GM21576 (cell line): ENCODE results near the gene MICOS13.

Experiments
- ATAC-seq: cut with Tn5 transposase; IDR thresholded peaks from one replicate; pipeline ENCODE4 v1.9.1; 2021; ENCODE audit warnings: mild to moderate bottlenecking, moderate library complexity; ENCODE audit not compliant: unreplicated experiment

Gene MICOS13, protein sequence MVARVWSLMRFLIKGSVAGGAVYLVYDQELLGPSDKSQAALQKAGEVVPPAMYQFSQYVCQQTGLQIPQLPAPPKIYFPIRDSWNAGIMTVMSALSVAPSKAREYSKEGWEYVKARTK

GRCh38 chr19:5680437-5681368 lies at the start of gene MICOS13, which contains the start of gene HSD11B1L:
Gene MICOS13 (minus strand): TSS chr19:5680516. CDS start chr19:5680486, 30 bp downstream.
Gene HSD11B1L (plus strand): TSS chr19:5681027. CDS start chr19:5684833, 3,806 bp downstream.
- peak; percentile 84 for ATAC-seq

DNA sequence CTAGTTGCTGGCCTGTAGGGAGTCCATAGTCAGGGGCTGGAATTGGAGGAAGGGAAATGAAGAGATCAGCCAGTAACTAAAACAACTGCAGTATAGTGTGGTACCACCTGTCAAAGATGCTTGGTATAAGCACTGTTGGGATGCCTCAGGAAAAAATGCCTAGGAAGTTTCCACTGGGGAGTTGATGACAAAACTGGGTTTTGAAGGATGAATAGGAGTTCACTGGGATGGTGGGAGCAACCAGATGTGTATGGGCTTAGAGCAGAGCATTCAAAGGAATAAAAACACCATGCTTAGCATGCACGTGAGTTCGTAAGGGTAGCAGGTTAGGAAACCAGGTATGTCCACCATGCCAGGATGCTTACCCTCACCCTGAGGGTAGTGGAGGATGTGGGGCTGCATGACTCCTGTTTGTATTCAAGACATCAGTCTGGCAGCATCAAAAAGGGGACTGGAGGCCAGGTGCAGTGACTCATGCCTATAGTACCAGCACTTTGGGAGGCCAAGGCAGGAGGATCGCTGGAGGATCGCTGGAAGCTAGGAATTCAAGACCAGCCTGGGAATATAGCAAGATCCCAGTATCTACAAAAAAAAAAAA lies 47.2 kb upstream of the MICOS13 start:
- ATAC-seq = no peak

DNA sequence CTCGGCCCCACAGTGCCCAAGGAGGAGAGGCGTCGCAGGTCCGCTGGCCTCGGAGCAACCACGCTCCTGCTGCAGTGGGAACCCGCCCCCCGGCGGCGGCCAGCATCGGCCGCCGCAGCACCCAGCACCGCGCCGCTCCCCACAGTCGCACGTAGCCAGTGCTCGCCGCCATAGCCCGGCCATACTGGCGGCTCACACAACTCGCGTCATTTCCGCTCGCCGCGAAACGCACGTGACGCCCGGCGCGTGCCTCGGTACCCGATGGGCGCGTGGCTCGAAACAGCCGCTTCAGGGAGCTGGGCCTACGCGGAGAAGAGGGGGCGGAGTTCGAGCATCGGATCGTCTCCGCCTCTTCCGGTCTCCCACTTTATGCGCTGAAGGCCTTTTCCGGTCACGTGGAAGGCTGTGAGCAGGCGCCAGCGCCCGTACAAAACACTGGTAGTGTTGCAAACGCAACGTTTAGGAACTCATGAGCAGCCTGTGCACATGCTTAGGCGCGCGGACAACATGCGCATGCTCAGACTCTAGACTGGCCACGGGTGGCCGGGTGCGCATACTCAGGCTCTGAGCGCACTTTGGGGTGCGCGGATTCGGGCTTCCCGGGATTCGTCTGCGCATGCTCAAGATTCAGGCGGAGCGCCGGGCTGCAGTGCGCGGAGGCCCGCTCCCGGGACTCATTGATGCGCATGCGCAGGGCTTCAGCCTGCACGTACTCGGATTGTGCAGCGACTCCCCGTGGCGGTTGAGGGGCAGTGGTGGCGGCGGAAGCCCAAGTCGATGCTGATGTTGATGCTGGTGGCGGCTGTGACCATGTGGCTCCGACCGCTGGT lies 39.9 kb upstream of the MICOS13 start, which contains the start of the genes CATSPERD and LONP1:
TSS of gene CATSPERD (plus strand) at position 677 of the 830 bp plus-strand sequence. CDS start at position 778, 101 bp downstream.
TSS of gene LONP1 (minus strand) at position 186 of the 830 bp plus-strand sequence. CDS start at position 172, 14 bp downstream.
- peak; percentile 75 for ATAC-seq

GRCh38 chr19:5719274-5719960 lies 39.1 kb upstream of the MICOS13 start:
- ATAC-seq = no peak

GRCh38 chr19:5718579-5719273 lies 38.4 kb upstream of the MICOS13 start:
- no peak for ATAC-seq

DNA sequence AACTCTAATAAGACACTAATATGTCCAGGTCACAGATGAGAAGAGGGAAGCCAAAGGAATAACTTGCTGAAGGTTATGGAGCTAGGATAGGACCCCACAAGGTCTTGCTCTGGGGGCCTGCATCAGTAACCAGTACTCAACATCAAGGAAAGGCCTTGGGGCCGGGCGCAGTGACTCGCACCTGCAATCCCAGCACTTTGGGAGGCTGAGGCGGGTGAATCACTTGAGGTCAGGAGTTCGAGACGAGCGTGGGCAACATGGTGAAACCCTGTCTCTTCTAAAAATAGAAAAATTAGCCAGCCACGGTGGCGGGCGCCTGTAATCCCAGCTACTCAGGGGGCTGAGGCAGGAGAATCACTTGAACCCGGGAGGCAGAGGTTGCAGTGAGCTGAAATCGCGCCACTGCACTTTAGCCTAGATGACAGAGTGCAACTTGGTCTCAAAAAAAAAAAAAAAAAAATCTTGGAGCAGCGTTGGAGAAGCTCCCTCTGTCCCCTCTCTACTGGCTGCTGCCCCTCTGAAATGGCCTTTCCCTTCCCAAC lies 37.8 kb upstream of the MICOS13 start:
- no peak for ATAC-seq

DNA sequence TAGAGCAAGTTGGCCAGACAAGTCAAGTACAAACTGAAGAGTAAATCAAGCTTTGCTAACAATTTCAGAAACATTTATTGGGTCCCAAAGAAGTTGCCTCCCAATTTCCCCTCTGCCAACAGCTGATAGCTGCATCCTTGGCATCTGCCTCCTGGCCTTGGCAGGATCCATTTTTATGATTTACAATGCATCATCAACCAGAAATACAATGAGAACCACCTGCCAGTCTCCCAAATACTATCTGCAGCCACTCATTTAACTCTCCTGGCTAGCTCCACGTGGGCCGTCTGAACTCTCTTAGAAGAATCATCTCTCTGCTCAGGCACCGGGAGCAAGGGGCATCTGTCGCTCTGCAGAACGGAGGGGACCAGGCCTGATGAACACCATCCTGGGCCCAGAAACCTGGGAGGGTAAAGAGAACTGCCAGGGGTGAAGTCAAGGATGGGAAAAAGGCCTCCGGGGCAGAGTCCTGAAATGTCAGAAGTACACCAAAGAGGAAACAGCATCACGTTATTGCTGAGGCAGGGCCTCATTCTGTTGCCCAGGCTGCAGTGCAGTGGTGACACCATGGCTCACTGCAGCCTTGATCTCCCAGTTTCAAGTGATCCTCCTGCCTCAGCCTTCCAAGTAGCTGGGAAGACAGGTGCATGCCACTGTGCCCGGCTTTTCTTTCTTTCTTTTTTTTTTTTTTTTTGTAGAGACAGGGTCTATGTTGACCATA lies 37.1 kb upstream of the MICOS13 start:
- no peak for ATAC-seq

GRCh38 chr19:5714816-5715215 lies 34.5 kb upstream of the MICOS13 start:
- ATAC-seq = no peak

DNA sequence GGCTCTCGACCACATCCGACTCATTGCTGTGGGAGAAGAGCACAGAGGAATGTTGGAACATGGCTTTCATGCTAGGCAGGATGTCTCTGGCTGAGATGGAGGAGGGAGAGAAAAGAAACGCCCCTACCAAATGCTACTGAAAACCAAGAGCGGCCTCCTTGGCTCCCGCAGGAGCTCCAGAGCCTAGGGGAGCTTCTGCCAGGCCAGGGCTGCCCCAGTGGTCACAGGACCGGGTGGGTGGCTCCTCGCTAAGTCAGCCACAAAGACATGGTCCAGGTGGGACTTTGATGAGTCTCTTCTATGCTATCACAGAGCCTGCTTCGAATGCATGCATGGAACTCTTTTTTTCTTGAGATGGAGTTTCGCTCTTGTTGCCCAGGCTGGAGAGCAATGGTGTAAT lies 32.9 kb upstream of the MICOS13 start:
- no peak for ATAC-seq

- ATAC-seq = no peak
Observed at GRCh38 chr19:5711713-5712161, 31.4 kb upstream of the MICOS13 start.

GRCh38 chr19:5711025-5711424 lies 30.7 kb upstream of the MICOS13 start:
- no peak for ATAC-seq

- no peak for ATAC-seq
Observed at GRCh38 chr19:5707576-5708575, 27.6 kb upstream of the MICOS13 start.

DNA sequence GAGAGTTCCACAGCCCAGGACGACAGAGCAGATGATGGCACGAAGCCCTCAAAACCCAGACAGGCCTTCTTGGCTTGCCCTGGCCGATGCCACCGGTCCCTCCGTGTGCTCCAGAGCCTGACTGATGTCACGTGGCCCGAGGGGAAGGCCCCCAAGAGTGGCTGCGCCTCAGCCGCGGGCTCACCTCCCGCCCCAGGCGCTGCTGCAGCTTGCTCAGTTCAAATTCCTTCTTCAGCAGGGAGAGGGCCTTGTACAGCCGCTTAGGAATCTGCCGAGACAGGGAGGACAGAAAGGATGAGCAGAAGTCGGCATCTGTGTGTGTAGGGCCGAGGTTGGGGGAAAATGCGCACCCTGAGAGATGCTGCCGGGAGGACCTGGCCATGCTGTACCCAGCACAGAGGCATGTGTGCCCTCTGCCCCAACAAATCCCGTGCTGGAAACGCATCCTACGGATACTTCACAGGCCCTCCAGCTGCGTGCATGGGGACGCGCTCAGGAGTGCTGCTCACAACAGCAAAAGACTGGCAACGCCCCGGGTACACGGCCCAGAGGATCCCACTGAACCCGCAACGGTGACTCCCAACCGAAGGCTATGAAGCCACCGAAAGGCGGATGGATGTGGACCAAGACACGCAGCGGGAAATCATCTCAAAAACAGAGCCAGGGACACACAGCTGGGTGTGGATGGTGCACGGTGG lies 26.7 kb upstream of the MICOS13 start:
- no peak for ATAC-seq

- ATAC-seq = no peak
Observed at GRCh38 chr19:5705552-5705951, 25.2 kb upstream of the MICOS13 start.

DNA sequence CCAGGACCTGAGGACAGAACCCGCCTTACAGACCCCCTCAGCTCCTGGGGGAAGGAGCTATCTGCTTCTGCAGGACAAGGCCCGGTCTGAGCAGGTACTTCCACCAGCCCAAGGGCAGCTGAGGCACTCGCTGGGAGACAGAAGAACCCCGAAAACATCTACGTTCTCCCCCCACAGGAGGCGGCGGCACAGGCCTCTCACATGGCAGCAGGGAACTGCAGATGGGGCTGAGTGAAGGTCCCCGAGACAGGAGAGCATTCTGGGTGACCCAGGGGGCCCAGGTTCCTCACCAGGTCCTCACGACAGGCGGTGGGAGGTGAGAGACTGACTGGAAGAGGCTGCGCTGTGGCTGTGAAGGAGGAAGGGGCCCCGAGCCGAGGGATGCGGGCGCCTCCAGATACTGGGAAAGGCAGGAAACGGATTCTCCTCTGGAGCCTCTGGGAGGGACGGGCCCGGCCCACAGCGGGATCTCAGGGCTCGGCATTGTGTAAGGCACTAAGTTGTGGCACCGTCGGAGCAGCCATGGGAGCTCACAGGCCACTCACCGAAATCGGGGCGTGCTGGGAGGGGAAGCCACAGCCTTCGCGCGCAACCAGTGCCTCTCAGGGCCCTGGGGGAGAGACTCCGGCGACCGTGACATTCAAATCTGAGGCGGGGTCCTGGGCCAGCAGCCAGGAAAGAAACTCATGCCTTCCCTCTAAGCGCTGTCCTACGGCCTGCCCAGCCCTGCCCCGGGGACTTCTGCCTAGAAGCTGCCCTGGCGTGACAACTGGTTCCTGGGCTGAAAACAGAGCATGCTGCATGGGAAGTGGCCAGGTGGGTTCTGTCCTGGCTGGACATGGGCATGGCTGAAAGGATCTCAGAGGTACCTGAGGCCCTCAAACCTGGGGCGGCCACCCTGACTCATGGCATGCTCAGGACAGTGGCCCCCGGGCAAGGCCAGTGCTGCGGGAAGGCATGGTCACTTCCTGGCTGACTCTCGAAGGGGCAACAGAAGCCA lies 23.8 kb upstream of the MICOS13 start:
- no peak for ATAC-seq
